ENCODE data around the gene SLC12A7. TPM values are rescaled to one million over a fixed set of nuclear protein-coding genes. Genes with fewer than 3 reads are reported as not detected.

The SLC12A7 gene
- polyA plus RNA-seq, 1 donor (not counting 4 experiments of a cell fraction or from before 2014, with no cell fraction given): 1.5 TPM

DNA sequence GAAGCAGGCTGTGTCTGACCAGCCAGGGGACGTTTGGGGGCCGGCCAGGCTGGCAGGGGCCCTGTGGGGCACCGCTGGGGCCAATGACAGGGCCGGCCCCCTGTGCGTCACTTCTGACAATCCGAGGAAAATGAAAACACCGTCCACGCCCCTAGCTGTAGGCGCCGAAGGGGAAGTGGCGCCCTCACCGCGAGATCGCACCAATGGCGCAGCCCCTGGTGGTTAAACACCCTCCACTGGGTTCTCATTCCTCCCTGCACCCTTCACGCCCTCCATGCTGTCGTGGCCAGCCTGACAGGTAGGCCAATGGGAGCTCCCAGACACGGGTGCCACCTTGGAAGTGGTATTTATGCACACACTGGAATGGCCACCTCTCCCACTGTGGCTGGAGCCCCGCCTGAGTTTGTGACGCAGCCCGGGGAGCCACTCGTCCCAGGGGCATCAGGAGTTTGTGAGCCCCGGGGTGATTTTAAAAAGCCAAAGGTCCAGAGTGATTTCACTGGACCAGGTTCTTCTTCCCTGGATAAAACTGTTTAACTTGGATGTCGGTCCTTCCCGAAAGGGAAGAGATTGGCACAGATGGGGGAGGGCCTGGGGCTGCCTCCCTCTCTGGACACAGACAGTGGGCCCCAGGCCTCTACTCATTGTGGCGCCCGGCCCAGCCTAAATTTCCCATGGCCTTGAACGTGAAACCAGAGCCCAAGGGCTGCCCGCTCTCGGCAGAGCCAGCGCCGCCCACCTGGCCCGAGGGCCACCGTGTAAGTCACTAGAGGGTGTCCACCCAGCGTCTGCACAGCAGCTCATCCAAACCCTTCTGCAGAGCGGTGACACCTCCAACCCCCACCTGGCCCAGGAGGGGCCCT is 53.5 kb downstream of the SLC12A7 start:
- Histone ChIP-seq H3K27ac (ENCODE audit: control insufficient read depth, insufficient read depth, low read length) (no peak overlapping the region), H3K79me2 (ENCODE audit: control insufficient read depth, insufficient read depth, low read length) (no peaks in the 10 kb centered on the region), H3K9me1 (ENCODE audit: control insufficient read depth, extremely low read depth, insufficient read depth, low read length) (no peaks in the 10 kb centered on the region), H3K9me3 (ENCODE audit: control insufficient read depth, low read depth, low read length) (no peaks in the 10 kb centered on the region), H2AFZ (ENCODE audit: control insufficient read depth, low read length) (no peak overlapping the region), H3K36me3 (ENCODE audit: control insufficient read depth in 2 of 2, extremely low read depth in 1 of 2, insufficient read depth in 2 of 2, low read length in 2 of 2) (peaks cover 0 to 2% of the 10 kb centered on the region in 2 experiments), H3K9ac (ENCODE audit: control insufficient read depth, extremely low read depth, insufficient read depth, low read length) (no peak overlapping the region), H4K20me1 (ENCODE audit: control insufficient read depth, extremely low read depth, insufficient read depth, low read length) (no peaks in the 10 kb centered on the region), H3K4me3 (ENCODE audit: control insufficient read depth in 2 of 3, extremely low read depth in 1 of 3, insufficient read depth in 2 of 3, low read depth in 1 of 3, low read length in 3 of 3) (no peak overlapping the region), H3K4me2 (ENCODE audit: control insufficient read depth, extremely low read depth, insufficient read depth, low read depth, low read length) (no peak overlapping the region), H3K4me1 (ENCODE audit: control insufficient read depth, extremely low read depth, insufficient read depth, low read length) (no peaks in the 10 kb centered on the region), H3K27me3 (ENCODE audit: control insufficient read depth, extremely low read depth, insufficient read depth, low read length) (no peaks in the 10 kb centered on the region)
- TF ChIP-seq EZH2 (IDR thresholded peaks at IDR 0.05; ENCODE audit: low read length): no peak
- TF ChIP-seq, protein P1, sequence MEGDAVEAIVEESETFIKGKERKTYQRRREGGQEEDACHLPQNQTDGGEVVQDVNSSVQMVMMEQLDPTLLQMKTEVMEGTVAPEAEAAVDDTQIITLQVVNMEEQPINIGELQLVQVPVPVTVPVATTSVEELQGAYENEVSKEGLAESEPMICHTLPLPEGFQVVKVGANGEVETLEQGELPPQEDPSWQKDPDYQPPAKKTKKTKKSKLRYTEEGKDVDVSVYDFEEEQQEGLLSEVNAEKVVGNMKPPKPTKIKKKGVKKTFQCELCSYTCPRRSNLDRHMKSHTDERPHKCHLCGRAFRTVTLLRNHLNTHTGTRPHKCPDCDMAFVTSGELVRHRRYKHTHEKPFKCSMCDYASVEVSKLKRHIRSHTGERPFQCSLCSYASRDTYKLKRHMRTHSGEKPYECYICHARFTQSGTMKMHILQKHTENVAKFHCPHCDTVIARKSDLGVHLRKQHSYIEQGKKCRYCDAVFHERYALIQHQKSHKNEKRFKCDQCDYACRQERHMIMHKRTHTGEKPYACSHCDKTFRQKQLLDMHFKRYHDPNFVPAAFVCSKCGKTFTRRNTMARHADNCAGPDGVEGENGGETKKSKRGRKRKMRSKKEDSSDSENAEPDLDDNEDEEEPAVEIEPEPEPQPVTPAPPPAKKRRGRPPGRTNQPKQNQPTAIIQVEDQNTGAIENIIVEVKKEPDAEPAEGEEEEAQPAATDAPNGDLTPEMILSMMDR (optimal IDR thresholded peaks at IDR 0.05 in 1 of 3, IDR thresholded peaks at IDR 0.05 in 1 of 3, conservative IDR thresholded peaks at IDR 0.05 in 1 of 3; ENCODE audit: extremely low read depth in 1 of 3, insufficient read depth in 2 of 3, low read length in 3 of 3): no peak
- dilution Hi-C loops (cut with MboI; ENCODE audit: extremely low pct_ligation_motif_present, low sequenced_read_pairs): no loop called here
- DNase-seq (ENCODE audit: low read depth, low spot score) (no peak), FAIRE-seq (no peak)

DNA sequence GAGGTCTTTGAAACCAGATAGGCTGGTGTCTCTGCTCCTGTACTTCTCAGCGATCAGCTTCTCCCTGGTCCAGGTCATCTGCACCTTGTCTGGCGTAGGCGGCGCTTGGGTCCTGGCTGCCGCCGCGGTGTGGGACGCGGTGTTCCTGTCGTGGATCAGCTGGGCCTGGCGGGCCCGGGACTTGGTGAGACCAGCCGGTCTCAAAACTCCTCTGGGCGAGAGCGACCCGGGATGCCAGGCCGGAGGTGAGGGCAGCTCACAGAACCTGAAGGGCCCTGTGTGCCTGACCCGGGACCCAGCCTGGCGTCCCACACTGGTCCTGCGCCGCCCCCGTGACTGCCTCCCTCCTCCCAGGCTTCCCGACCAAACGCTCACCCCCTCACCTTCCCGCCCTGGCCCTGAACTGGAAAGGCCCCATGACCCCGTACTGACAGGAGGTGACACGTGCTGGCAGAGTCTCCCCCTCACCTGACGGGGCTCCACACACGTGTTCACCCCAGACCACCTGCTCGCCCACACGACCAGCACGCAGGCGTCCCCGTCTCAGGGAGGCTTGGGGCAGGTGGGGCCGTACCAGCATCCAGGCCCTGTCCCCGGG is 54.3 kb downstream of the SLC12A7 start:
- no peak for DNase-seq (ENCODE audit: low read depth, low spot score)
- dilution Hi-C loops (cut with MboI; ENCODE audit: extremely low pct_ligation_motif_present, low sequenced_read_pairs): no loop called here
- H3K36me3 ChIP-seq (ENCODE audit: control insufficient read depth in 2 of 2, extremely low read depth in 1 of 2, insufficient read depth in 2 of 2, low read length in 2 of 2): peaks cover 0 to 2% of the 10 kb centered on the region in 2 experiments

More for the DNA sequence above, 54.3 kb downstream of the SLC12A7 start:
- H3K79me2 ChIP-seq (ENCODE audit: control insufficient read depth, insufficient read depth, low read length): no peaks in the 10 kb centered on the region
- FAIRE-seq: no peak
- H3K9ac ChIP-seq (ENCODE audit: control insufficient read depth, extremely low read depth, insufficient read depth, low read length): no peak overlapping the region
- H3K4me2 ChIP-seq (ENCODE audit: control insufficient read depth, extremely low read depth, insufficient read depth, low read depth, low read length): no peak overlapping the region
- H3K4me3 ChIP-seq (ENCODE audit: control insufficient read depth in 2 of 3, extremely low read depth in 1 of 3, insufficient read depth in 2 of 3, low read depth in 1 of 3, low read length in 3 of 3): no peak overlapping the region
- H3K9me3 ChIP-seq (ENCODE audit: control insufficient read depth, low read depth, low read length): no peaks in the 10 kb centered on the region
- H3K4me1 ChIP-seq (ENCODE audit: control insufficient read depth, extremely low read depth, insufficient read depth, low read length): no peaks in the 10 kb centered on the region
- no peaks in the 10 kb centered on the region for H3K27me3 ChIP-seq (ENCODE audit: control insufficient read depth, extremely low read depth, insufficient read depth, low read length)
- H3K27ac ChIP-seq (ENCODE audit: control insufficient read depth, insufficient read depth, low read length): no peak overlapping the region
- no peak for TF ChIP-seq EZH2 (IDR thresholded peaks at IDR 0.05; ENCODE audit: low read length)
- TF ChIP-seq, protein P1 (optimal IDR thresholded peaks at IDR 0.05 in 1 of 3, IDR thresholded peaks at IDR 0.05 in 1 of 3, conservative IDR thresholded peaks at IDR 0.05 in 1 of 3; ENCODE audit: extremely low read depth in 1 of 3, insufficient read depth in 2 of 3, low read length in 3 of 3): no peak
- no peak overlapping the region for H2AFZ ChIP-seq (ENCODE audit: control insufficient read depth, low read length)
- H4K20me1 ChIP-seq (ENCODE audit: control insufficient read depth, extremely low read depth, insufficient read depth, low read length): no peaks in the 10 kb centered on the region
- H3K9me1 ChIP-seq (ENCODE audit: control insufficient read depth, extremely low read depth, insufficient read depth, low read length): no peaks in the 10 kb centered on the region

Data from keratinocyte (primary cell).